ENCODE results near the gene PDGFA.

GRCh38 chr7:531777-532176 is 12.1 kb upstream of the PDGFA start:
- TF ChIP-seq CTCF (conservative IDR thresholded peaks at IDR 0.05): no peak
- no peak for TF ChIP-seq EZH2 (IDR thresholded peaks at IDR 0.05; ENCODE audit: low read depth)
